ENCODE measurements around the gene SSC5D. TPM values are rescaled to one million over a fixed set of nuclear protein-coding genes. Genes with fewer than 3 reads are reported as not detected.

SSC5D gene
- total and polyA plus RNA-seq, 9 of the 15 experiments (the other 6 are each of a cell fraction or from before 2014, with no cell fraction given): 0.04 to 0.71 (median 0.14) TPM; not detected in 2

- TF ChIP-seq ZNF140 (CRISPR knock-in tag; IDR thresholded peaks at IDR 0.05): no peak
- TF ChIP-seq DMBX1 (CRISPR knock-in tag; IDR thresholded peaks at IDR 0.05; ENCODE audit: borderline replicate concordance): peak; percentile 60; the same call in 1 of the 2 replicates
- no peak for TF ChIP-seq GTF3C2 (IDR thresholded peaks at IDR 0.05; ENCODE audit: borderline replicate concordance, extremely low read depth, insufficient read length)
- peak; percentile 51 for TF ChIP-seq TAF1 (IDR thresholded peaks at IDR 0.05; ENCODE audit: control insufficient read depth, extremely low read depth, insufficient read depth, low read length, severe bottlenecking)
- TF ChIP-seq SMARCE1 (IDR thresholded peaks at IDR 0.05): no peak
- peak; percentile 96 for TF ChIP-seq MYC (IDR thresholded peaks at IDR 0.05; ENCODE audit: low read depth, low read length)
- TF ChIP-seq MYC (CRISPR knock-in tag; IDR thresholded peaks at IDR 0.05; ENCODE audit: borderline replicate concordance, low read depth): peak; percentile 96
- TF ChIP-seq ZMIZ1 (IDR thresholded peaks at IDR 0.05; ENCODE audit: low read depth in 2 of 2, low read length in 2 of 2): no peak
- TF ChIP-seq ATF6 (CRISPR knock-in tag; IDR thresholded peaks at IDR 0.05): peak; percentile 3; the same call in 1 of the 2 replicates
- TF ChIP-seq ZNF79 (CRISPR knock-in tag; IDR thresholded peaks at IDR 0.05; ENCODE audit: low read depth): no peak
- no peak for TF ChIP-seq MTA2 (IDR thresholded peaks at IDR 0.05; ENCODE audit: low read depth)
- TF ChIP-seq FOXK1 (CRISPR knock-in tag; IDR thresholded peaks at IDR 0.05; ENCODE audit: borderline replicate concordance): peak; percentile 74; the same call in 1 of the 2 replicates
- no peak for TF ChIP-seq THAP7 (CRISPR knock-in tag; IDR thresholded peaks at IDR 0.05)
- TF ChIP-seq EGR1 (conservative IDR thresholded peaks at IDR 0.05): peak; percentile 91
- no peak; the same call in 1 of the 2 replicates for TF ChIP-seq GTF2E2 (tag; IDR thresholded peaks at IDR 0.05)
- TF ChIP-seq MTF1 (CRISPR knock-in tag; IDR thresholded peaks at IDR 0.05; ENCODE audit: borderline replicate concordance): no peak
- TF ChIP-seq SIN3A (IDR thresholded peaks at IDR 0.05; ENCODE audit: borderline replicate concordance in 2 of 2, control insufficient read depth in 1 of 2, low read depth in 2 of 2, low read length in 2 of 2): peak in 1 of 2 experiments; percentile 88; a peak in 1 of 4 replicates
- no peak for TF ChIP-seq MCM5 (IDR thresholded peaks at IDR 0.05; ENCODE audit: low read depth)
These were observed 26.8 kb upstream of the SSC5D start, which contains the start of gene ISOC2 (continued) for GRCh38 chr19:55461259-55461973.
